ENCODE data around the gene COL6A3. TPM values are rescaled to one million over a fixed set of nuclear protein-coding genes. Genes with fewer than 3 reads are reported as not detected.

COL6A3 gene
- total RNA-seq, 1 donor from 2014 or later = 143 TPM

DNA sequence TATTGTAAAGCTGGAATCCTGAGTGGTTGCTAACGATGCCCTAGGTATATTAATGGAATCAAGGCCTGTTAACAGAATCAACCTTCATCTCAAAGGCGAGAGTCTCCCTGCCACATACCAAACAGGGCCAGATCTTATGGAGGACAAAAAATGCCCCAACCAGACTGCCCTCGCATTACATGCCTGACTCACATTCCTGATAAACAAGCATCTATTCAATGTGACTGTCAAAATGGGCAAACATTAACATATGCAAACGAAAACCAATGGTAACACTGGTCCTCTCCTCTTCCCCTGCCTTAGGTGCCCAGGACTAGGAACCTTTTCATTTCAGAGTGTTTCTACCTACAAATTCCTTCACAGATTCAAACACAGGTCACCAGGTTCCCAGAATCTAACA, 83.4 kb downstream of the COL6A3 start:
- H3K4me1 Mint-ChIP-seq (ENCODE audit: unreplicated experiment) = peaks cover 29% of the 10 kb centered on the region
- H3K36me3 Mint-ChIP-seq (ENCODE audit: unreplicated experiment) = peaks cover 12% of the 10 kb centered on the region
- no peak for DNase-seq (ENCODE audit: extremely low spot score, unreplicated experiment)
- no peaks in the 10 kb centered on the region for H3K27me3 Mint-ChIP-seq (ENCODE audit: unreplicated experiment)
- no peak overlapping the region for H3K4me3 Mint-ChIP-seq (ENCODE audit: unreplicated experiment)
- TF ChIP-seq, protein P1, sequence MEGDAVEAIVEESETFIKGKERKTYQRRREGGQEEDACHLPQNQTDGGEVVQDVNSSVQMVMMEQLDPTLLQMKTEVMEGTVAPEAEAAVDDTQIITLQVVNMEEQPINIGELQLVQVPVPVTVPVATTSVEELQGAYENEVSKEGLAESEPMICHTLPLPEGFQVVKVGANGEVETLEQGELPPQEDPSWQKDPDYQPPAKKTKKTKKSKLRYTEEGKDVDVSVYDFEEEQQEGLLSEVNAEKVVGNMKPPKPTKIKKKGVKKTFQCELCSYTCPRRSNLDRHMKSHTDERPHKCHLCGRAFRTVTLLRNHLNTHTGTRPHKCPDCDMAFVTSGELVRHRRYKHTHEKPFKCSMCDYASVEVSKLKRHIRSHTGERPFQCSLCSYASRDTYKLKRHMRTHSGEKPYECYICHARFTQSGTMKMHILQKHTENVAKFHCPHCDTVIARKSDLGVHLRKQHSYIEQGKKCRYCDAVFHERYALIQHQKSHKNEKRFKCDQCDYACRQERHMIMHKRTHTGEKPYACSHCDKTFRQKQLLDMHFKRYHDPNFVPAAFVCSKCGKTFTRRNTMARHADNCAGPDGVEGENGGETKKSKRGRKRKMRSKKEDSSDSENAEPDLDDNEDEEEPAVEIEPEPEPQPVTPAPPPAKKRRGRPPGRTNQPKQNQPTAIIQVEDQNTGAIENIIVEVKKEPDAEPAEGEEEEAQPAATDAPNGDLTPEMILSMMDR (IDR thresholded peaks at IDR 0.05) = no peak
- no peaks in the 10 kb centered on the region for H3K9me3 Mint-ChIP-seq (ENCODE audit: unreplicated experiment)
- no peak overlapping the region for H3K27ac Mint-ChIP-seq (ENCODE audit: unreplicated experiment)

DNA sequence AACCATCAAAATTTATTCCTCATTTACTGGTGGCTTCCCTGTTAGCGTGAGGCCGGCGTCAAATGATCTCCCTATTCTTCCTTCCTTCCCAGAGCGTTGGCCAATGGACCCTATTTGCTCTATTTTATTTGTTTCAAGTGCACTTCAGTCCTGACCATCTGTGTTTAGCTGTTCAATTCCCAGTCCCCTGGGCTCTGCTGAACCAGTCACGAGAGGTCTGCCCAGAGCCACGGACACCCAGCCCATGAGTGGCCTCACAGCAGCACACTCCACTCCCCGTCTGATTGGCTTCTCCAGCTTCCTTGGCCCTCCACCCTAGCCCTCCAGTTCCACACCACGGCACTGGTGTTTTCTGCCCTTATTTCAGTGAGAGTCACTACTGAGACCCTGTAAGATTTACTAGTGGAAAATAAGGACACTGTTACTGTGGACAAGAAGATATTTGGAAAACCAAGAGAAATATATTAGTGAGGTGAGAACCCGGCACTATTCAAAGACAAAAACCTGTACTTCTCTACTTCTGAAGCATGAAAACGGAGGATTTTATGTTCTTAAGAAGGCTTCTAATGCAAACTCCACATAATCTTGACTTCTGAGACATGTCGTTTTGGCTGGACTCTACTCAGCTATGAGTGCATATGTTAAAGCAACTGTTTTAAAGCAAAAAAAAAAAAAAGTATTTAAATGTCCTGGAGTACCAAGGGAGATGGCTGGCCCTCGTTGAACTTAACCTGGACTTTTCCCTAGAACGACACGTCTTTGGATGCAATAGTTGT, 86.6 kb downstream of the COL6A3 start:
- Mint-ChIP-seq H3K4me3 (ENCODE audit: unreplicated experiment) (no peak overlapping the region), H3K9me3 (ENCODE audit: unreplicated experiment) (no peaks in the 10 kb centered on the region), H3K27me3 (ENCODE audit: unreplicated experiment) (no peaks in the 10 kb centered on the region), H3K36me3 (ENCODE audit: unreplicated experiment) (no peaks in the 10 kb centered on the region), H3K27ac (ENCODE audit: unreplicated experiment) (peak overlapping the region; percentile 97), H3K4me1 (ENCODE audit: unreplicated experiment) (peaks cover 58% of the 10 kb centered on the region)
- TF ChIP-seq, protein P1 (IDR thresholded peaks at IDR 0.05) = no peak
- DNase-seq (ENCODE audit: extremely low spot score, unreplicated experiment) = no peak

- DNase-seq (ENCODE audit: extremely low spot score, unreplicated experiment) = no peak
- no peaks in the 10 kb centered on the region for H3K27me3 Mint-ChIP-seq (ENCODE audit: unreplicated experiment)
- peaks cover 61% of the 10 kb centered on the region for H3K4me1 Mint-ChIP-seq (ENCODE audit: unreplicated experiment)
- TF ChIP-seq, protein P1 (IDR thresholded peaks at IDR 0.05) = no peak
- peaks cover 2% of the 10 kb centered on the region for H3K36me3 Mint-ChIP-seq (ENCODE audit: unreplicated experiment)
- no peaks in the 10 kb centered on the region for H3K9me3 Mint-ChIP-seq (ENCODE audit: unreplicated experiment)
- H3K27ac Mint-ChIP-seq (ENCODE audit: unreplicated experiment) = peak overlapping the region; percentile 97
- H3K4me3 Mint-ChIP-seq (ENCODE audit: unreplicated experiment) = no peak overlapping the region
Measured at GRCh38 chr2:237326266-237327171, 87.4 kb downstream of the COL6A3 start.

- DNase-seq (ENCODE audit: extremely low spot score, unreplicated experiment) = no peak
- no peaks in the 10 kb centered on the region for H3K27me3 Mint-ChIP-seq (ENCODE audit: unreplicated experiment)
- TF ChIP-seq, protein P1 (IDR thresholded peaks at IDR 0.05) = no peak
- H3K4me1 Mint-ChIP-seq (ENCODE audit: unreplicated experiment) = peaks cover 65% of the 10 kb centered on the region
- no peak overlapping the region for H3K4me3 Mint-ChIP-seq (ENCODE audit: unreplicated experiment)
- H3K9me3 Mint-ChIP-seq (ENCODE audit: unreplicated experiment) = no peaks in the 10 kb centered on the region
- H3K27ac Mint-ChIP-seq (ENCODE audit: unreplicated experiment) = peak overlapping the region; percentile 97
- H3K36me3 Mint-ChIP-seq (ENCODE audit: unreplicated experiment) = peaks cover 3% of the 10 kb centered on the region
Measured at GRCh38 chr2:237324837-237325236, 89.1 kb downstream of the COL6A3 start.

- Mint-ChIP-seq H3K36me3 (ENCODE audit: unreplicated experiment) (peaks cover 3% of the 10 kb centered on the region), H3K9me3 (ENCODE audit: unreplicated experiment) (no peaks in the 10 kb centered on the region), H3K4me3 (ENCODE audit: unreplicated experiment) (no peak overlapping the region), H3K27me3 (ENCODE audit: unreplicated experiment) (no peaks in the 10 kb centered on the region), H3K27ac (ENCODE audit: unreplicated experiment) (peak overlapping the region; percentile 97), H3K4me1 (ENCODE audit: unreplicated experiment) (peaks cover 65% of the 10 kb centered on the region)
- TF ChIP-seq, protein P1 (IDR thresholded peaks at IDR 0.05) = no peak
- no peak for DNase-seq (ENCODE audit: extremely low spot score, unreplicated experiment)
Measured at GRCh38 chr2:237324405-237324831, 89.5 kb downstream of the COL6A3 start.
